Liver (tissue), 9 donors: Measurements from ENCODE around the gene MND1. TPM values are rescaled to one million over a fixed set of nuclear protein-coding genes. Genes with fewer than 3 reads are reported as not detected.

ENCODE experiments used
- DNase-seq: peaks from one replicate; pipeline ENCODE4 v3.0.0-alpha.2; 2017; ENCODE audit warnings: low spot score
- H3K27ac ChIP-seq, 2 donors: one replicate each; pipeline ENCODE4 v1.7.0; 2013; ENCODE audit warnings: inconsistent platforms in 2 of 2, low read length in 2 of 2, control low read depth in 1 of 2, low read depth in 1 of 2, mild to moderate bottlenecking in 1 of 2
- H3K27me3 ChIP-seq, 4 donors: one replicate each; pipeline versions ENCODE4 v1.6.1 to v1.7.0; 2013; ENCODE audit warnings: low read length in 3 of 4, inconsistent platforms in 1 of 4, mild to moderate bottlenecking in 1 of 4, moderate library complexity in 1 of 4; ENCODE audit not compliant: control insufficient read depth in 4 of 4, insufficient read depth in 4 of 4
- H3K36me3 ChIP-seq, 4 donors: one replicate each; pipeline versions ENCODE4 v1.6.1 to v1.7.0; 2013; ENCODE audit warnings: low read length in 3 of 4, mild to moderate bottlenecking in 3 of 4, low read depth in 1 of 4, moderate library complexity in 1 of 4; ENCODE audit not compliant: control insufficient read depth in 4 of 4, insufficient read depth in 3 of 4
- H3K4me1 ChIP-seq, 4 donors: one replicate each; pipeline versions ENCODE4 v1.6.1 to v1.7.0; 2013; ENCODE audit warnings: low read length in 3 of 4, mild to moderate bottlenecking in 3 of 4, moderate library complexity in 1 of 4; ENCODE audit not compliant: control insufficient read depth in 4 of 4, insufficient read depth in 4 of 4
- H3K4me3 ChIP-seq, 3 donors: one replicate each; pipeline versions ENCODE4 v1.6.1 to v1.7.0; 2013; ENCODE audit warnings: low read length in 3 of 3, control low read depth in 1 of 3, low read depth in 1 of 3, mild to moderate bottlenecking in 1 of 3
- H3K9ac ChIP-seq, 2 donors: one replicate each; pipeline ENCODE4 v1.7.0; 2013; ENCODE audit warnings: low read length in 2 of 2, mild to moderate bottlenecking in 2 of 2, moderate library complexity in 2 of 2, control low read depth in 1 of 2, low read depth in 1 of 2
- H3K9me3 ChIP-seq, 4 donors: one replicate each; pipeline versions ENCODE4 v1.6.1 to v1.7.0; 2013; ENCODE audit warnings: low read length in 3 of 4; ENCODE audit not compliant: control insufficient read depth in 4 of 4
- CTCF ChIP-seq: fragments of 150-350 bp; IDR thresholded peaks from 2 replicates; pipeline ENCODE4 v1.5.1; 2017; ENCODE audit warnings: improper control_type of control experiment, low read depth, low read length; ENCODE audit not compliant: missing input control
- FOXA1 ChIP-seq: IDR thresholded peaks from 2 replicates; pipeline ENCODE4 v1.6.1; 2016; ENCODE audit warnings: antibody characterized with exemption
- FOXA2 ChIP-seq: IDR thresholded peaks from 2 replicates; pipeline ENCODE4 v1.6.1; 2016; ENCODE audit warnings: antibody characterized with exemption
- GABPA ChIP-seq, 2 donors: IDR thresholded peaks in 1 of 2; conservative IDR thresholded peaks in 1 of 2; 2 replicates each; pipeline ENCODE4 v1.6.1; 2016; ENCODE audit warnings: antibody characterized with exemption in 2 of 2, mild to moderate bottlenecking in 1 of 2, moderate library complexity in 1 of 2
- HNF4A ChIP-seq, 2 donors: conservative IDR thresholded peaks; 2 replicates each; pipeline ENCODE4 v1.6.1; 2016; ENCODE audit warnings: antibody characterized with exemption in 2 of 2, mild to moderate bottlenecking in 2 of 2
- HNF4G ChIP-seq: IDR thresholded peaks from 2 replicates; pipeline ENCODE4 v1.6.1; 2016; ENCODE audit warnings: antibody characterized with exemption
- JUND ChIP-seq, 2 donors: IDR thresholded peaks; 2 replicates each; pipeline ENCODE4 v1.6.1; 2016; ENCODE audit warnings: antibody characterized with exemption in 2 of 2
- MAX ChIP-seq: IDR thresholded peaks from 2 replicates; pipeline ENCODE4 v1.6.1; 2016; ENCODE audit warnings: antibody characterized with exemption
- RAD21 ChIP-seq, 2 donors: IDR thresholded peaks; 2 replicates each; pipeline ENCODE4 v1.6.1; 2016; ENCODE audit warnings: antibody characterized with exemption in 2 of 2, mild to moderate bottlenecking in 2 of 2
- REST ChIP-seq: IDR thresholded peaks from 2 replicates; pipeline ENCODE4 v1.6.1; 2016; ENCODE audit warnings: antibody characterized with exemption, mild to moderate bottlenecking
- SP1 ChIP-seq: IDR thresholded peaks from 2 replicates; pipeline ENCODE4 v1.6.1; 2018; ENCODE audit warnings: antibody characterized with exemption, mild to moderate bottlenecking
- TAF1 ChIP-seq: conservative IDR thresholded peaks from 2 replicates; pipeline ENCODE4 v1.6.1; 2016; ENCODE audit warnings: antibody characterized with exemption, mild to moderate bottlenecking
- YY1 ChIP-seq: IDR thresholded peaks from 2 replicates; pipeline ENCODE4 v1.6.1; 2016; ENCODE audit warnings: antibody characterized with exemption, mild to moderate bottlenecking
- ZBTB33 ChIP-seq: IDR thresholded peaks from 2 replicates; pipeline ENCODE4 v1.6.1; 2016; ENCODE audit warnings: antibody characterized with exemption
- WGBS: extraction: QIAGEN DNeasy Blood & Tissue Kit; methylation state at CpG from one replicate; pipeline ENCODE4 v1.1.7; 2013; 5-methylcytosine and 5-hydroxymethylcytosine counted together
- polyA plus RNA-seq, 2 donors: library from polyadenylated mRNA; stranded (reverse) in 1 of 2; unstranded in 1 of 2; fragments of 200-250 nt in 1 of 2; fragments of >200 nt in 1 of 2; fragmentation: Nextera tagmentation in 1 of 2; extraction: Ambion mirVana in 1 of 2; gene quantifications; one replicate each; pipeline versions ENCODE4 v1.2.1 to v1.2.3, GENCODE V29; 2013 to 2015
- total RNA-seq, 2 donors: library from RNA; depleted of rRNA; stranded (reverse); fragments of >200 nt; gene quantifications; one replicate each; pipeline ENCODE4 v1.2.3, GENCODE V29; 2014
- donor health status: healthy.
- donor health status: healthy.
- donor health status: healthy.
- donor health status: healthy.
- donor health status: healthy.

The MND1 gene
- total and polyA plus RNA-seq, 4 donors: 0.17 to 2.5 (median 0.42) TPM

GRCh38 chr4:153402366-153402765, 57.9 kb downstream of the MND1 start:
- no peak for TF ChIP-seq GABPA (IDR thresholded peaks at IDR 0.05 in 1 of 2, conservative IDR thresholded peaks at IDR 0.05 in 1 of 2)
- WGBS: 93% methylated on average over 2 of the region's 2 CpGs
- Histone ChIP-seq H3K36me3 (no peaks in the 10 kb centered on the region), H3K9me3 (no peaks in the 10 kb centered on the region), H3K9ac (no peak overlapping the region), H3K27ac (no peak overlapping the region), H3K4me1 (no peaks in the 10 kb centered on the region), H3K27me3 (no peaks in the 10 kb centered on the region), H3K4me3 (no peak overlapping the region)
- no peak for DNase-seq

- no peaks in the 10 kb centered on the region for H3K27me3 ChIP-seq
- TF ChIP-seq HNF4A (conservative IDR thresholded peaks at IDR 0.05) (no peak), JUND (IDR thresholded peaks at IDR 0.05) (no peak), FOXA1 (no peak), ZBTB33 (no peak), MAX (no peak), FOXA2 (no peak), CTCF (no peak), RAD21 (IDR thresholded peaks at IDR 0.05) (no peak), REST (no peak)
- H3K4me3 ChIP-seq: no peak overlapping the region
- DNase-seq: no peak
- no peaks in the 10 kb centered on the region for H3K36me3 ChIP-seq
- H3K9me3 ChIP-seq: no peaks in the 10 kb centered on the region
- H3K27ac ChIP-seq: no peak overlapping the region
- H3K9ac ChIP-seq: no peak overlapping the region
- WGBS: 98% methylated on average over 1 of the region's 1 CpG
- H3K4me1 ChIP-seq: no peaks in the 10 kb centered on the region
Observed at GRCh38 chr4:153403726-153404125, 59.2 kb downstream of the MND1 start.

GRCh38 chr4:153407906-153408305, 63.4 kb downstream of the MND1 start:
- DNase-seq: no peak
- no peak overlapping the region for H3K27ac ChIP-seq
- no peaks in the 10 kb centered on the region for H3K27me3 ChIP-seq
- H3K36me3 ChIP-seq: no peaks in the 10 kb centered on the region
- 97% methylated on average over 3 of the region's 3 CpGs for WGBS
- no peak overlapping the region for H3K9ac ChIP-seq
- H3K4me3 ChIP-seq: no peak overlapping the region
- no peaks in the 10 kb centered on the region for H3K4me1 ChIP-seq
- H3K9me3 ChIP-seq: no peaks in the 10 kb centered on the region
- no peak for TF ChIP-seq ZBTB33
- no peak for TF ChIP-seq YY1
- no peak for TF ChIP-seq JUND (IDR thresholded peaks at IDR 0.05)
- TF ChIP-seq MAX: no peak
- no peak for TF ChIP-seq FOXA2
- TF ChIP-seq RAD21 (IDR thresholded peaks at IDR 0.05): no peak
- TF ChIP-seq SP1: no peak
- TF ChIP-seq HNF4G: no peak
- no peak for TF ChIP-seq TAF1
- no peak for TF ChIP-seq HNF4A (conservative IDR thresholded peaks at IDR 0.05)
